HCT116 (cell line): ENCODE results near the gene PRPF6. TPM values are rescaled to one million over a fixed set of nuclear protein-coding genes. Genes with fewer than 3 reads are reported as not detected.

Experiments used
- ATAC-seq: fragments of 200-7000 bp; cut with Tn5 transposase; 2 replicates; pipeline ENCODE4 v1.9.1; 2020; ENCODE audit warnings: mild to moderate bottlenecking, moderate library complexity
- BruUV-seq: library from RNA; stranded (reverse); fragments of 400-500 nt; replicated peaks from 2 replicates; lab custom pipeline; 2021; lab: Mats Ljungman, UMichigan
- CTCF ChIA-PET: fragments of 300-600 bp; sonication (Branson Sonifier 250); formaldehyde crosslinking; loops from one replicate; lab custom pipeline; 2021; ENCODE audit warnings: antibody characterized with exemption; lab: Charles Lee
- POLR2A ChIA-PET: fragments of 300-600, 350-600 bp; sonication (Branson Sonifier 250); formaldehyde crosslinking; loops from one replicate; lab custom pipeline; 2021; ENCODE audit warnings: antibody characterized with exemption; lab: Charles Lee
- RAD21 ChIA-PET, 2 experiments: fragments of 300-600 bp; sonication (Branson Sonifier 250); formaldehyde crosslinking; loops; one replicate each; lab custom pipeline; 2023; ENCODE audit warnings: low total read pairs in 2 of 2; ENCODE audit not compliant: uncharacterized antibody in 2 of 2, unreplicated experiment in 2 of 2, low non-redundant PET in 1 of 2; lab: Charles Lee
- DNase-seq: peaks from one replicate; pipeline ENCODE4 v3.0.0-alpha.2; 2010; ENCODE audit warnings: low read depth, low spot score
- H2AFZ ChIP-seq: fragments of 200-600 bp; shearing (Covaris generic), sonication (generic); 2 replicates; pipeline ENCODE4 v1.6.1; 2017; ENCODE audit warnings: low read depth, mixed run types, mixed read lengths, antibody characterized with exemption, low read length; ENCODE audit not compliant: poor library complexity, severe bottlenecking
- H3K27ac ChIP-seq: 2 replicates; pipeline ENCODE4 v1.5.1; 2012; ENCODE audit warnings: low read depth, low read length
- H3K27me3 ChIP-seq: fragments of 200-600 bp; sonication (generic); 2 replicates; pipeline ENCODE4 v1.6.1; 2016; ENCODE audit warnings: mixed run types, low read length, mixed read lengths; ENCODE audit not compliant: insufficient read depth
- H3K36me3 ChIP-seq, 2 experiments: fragments of 200-500 bp in 1 of 2; fragments of 200-600 bp in 1 of 2; sonication (Bioruptor generic) in 1 of 2; sonication (generic) in 1 of 2; 2 replicates each; pipeline versions ENCODE4 v1.5.1 to v1.6.1; 2014 to 2016; ENCODE audit warnings: low read length in 2 of 2, inconsistent platforms in 1 of 2, mixed read lengths in 1 of 2, mixed run types in 1 of 2; ENCODE audit not compliant: insufficient read depth in 2 of 2, control insufficient read depth in 1 of 2
- H3K4me1 ChIP-seq, 2 experiments: fragments of 200-600 bp in 1 of 2; sonication (generic) in 1 of 2; 2 replicates each; pipeline versions ENCODE4 v1.5.1 to v1.6.1; 2012 to 2017; ENCODE audit warnings: low read length in 2 of 2, inconsistent platforms in 1 of 2, mild to moderate bottlenecking in 1 of 2, mixed read lengths in 1 of 2, mixed run types in 1 of 2, moderate library complexity in 1 of 2; ENCODE audit not compliant: insufficient read depth in 2 of 2, control insufficient read depth in 1 of 2
- H3K4me2 ChIP-seq: fragments of 200-600 bp; sonication (generic); 2 replicates; pipeline ENCODE4 v1.6.1; 2017; ENCODE audit warnings: mixed run types, low read length, mixed read lengths
- H3K4me3 ChIP-seq, 2 experiments: fragments of 200-600 bp in 1 of 2; sonication (generic) in 1 of 2; replicated peaks in 1 of 2; 2 replicates each; pipeline ENCODE4 v1.5.1; 2011 to 2016; ENCODE audit warnings: low read length in 2 of 2, control low read depth in 1 of 2, low read depth in 1 of 2, mild to moderate bottlenecking in 1 of 2, mixed read lengths in 1 of 2, mixed run types in 1 of 2
- H3K79me2 ChIP-seq: fragments of 200-600 bp; sonication (generic); 2 replicates; pipeline ENCODE4 v1.6.1; 2017; ENCODE audit warnings: mild to moderate bottlenecking, mixed run types, low read length, moderate library complexity, mixed read lengths; ENCODE audit not compliant: insufficient read depth
- H3K9ac ChIP-seq: fragments of 200-600 bp; sonication (generic); 2 replicates; pipeline ENCODE4 v1.6.1; 2016; ENCODE audit warnings: low read length, mixed read lengths
- H3K9me2 ChIP-seq: fragments of 200-600 bp; sonication (generic), shearing (Covaris generic); 2 replicates; pipeline ENCODE4 v1.6.1; 2017; ENCODE audit warnings: mixed run types, mild to moderate bottlenecking, moderate library complexity; ENCODE audit not compliant: insufficient read depth
- H3K9me3 ChIP-seq, 2 experiments: fragments of 200-500 bp in 1 of 2; fragments of 200-600 bp in 1 of 2; sonication (Bioruptor generic) in 1 of 2; sonication (generic) in 1 of 2; 2 replicates each; pipeline ENCODE4 v1.6.1; 2014 to 2017; ENCODE audit warnings: low read length in 2 of 2, mixed read lengths in 2 of 2, inconsistent platforms in 1 of 2, low read depth in 1 of 2, mild to moderate bottlenecking in 1 of 2, mixed run types in 1 of 2, moderate library complexity in 1 of 2; ENCODE audit not compliant: control insufficient read depth in 1 of 2, insufficient read depth in 1 of 2
- H4K20me1 ChIP-seq: fragments of 200-600 bp; sonication (generic), shearing (Covaris generic); 2 replicates; pipeline ENCODE4 v1.6.1; 2017; ENCODE audit warnings: mixed run types, mild to moderate bottlenecking, moderate library complexity; ENCODE audit not compliant: insufficient read depth
- CBX3 ChIP-seq: IDR thresholded peaks from 2 replicates; pipeline ENCODE4 v1.6.1; 2012; ENCODE audit warnings: low read depth
- CTCF ChIP-seq, 3 experiments: fragments of 200-600 bp in 1 of 3; sonication (generic) in 1 of 3; IDR thresholded peaks in 2 of 3; conservative IDR thresholded peaks in 1 of 3; 2 replicates each; pipeline ENCODE4 v1.5.1; 2012 to 2017; ENCODE audit warnings: low read depth in 2 of 3, low read length in 2 of 3, antibody characterized with exemption in 1 of 3, borderline replicate concordance in 1 of 3, control low read depth in 1 of 3, mild to moderate bottlenecking in 1 of 3, mixed read lengths in 1 of 3, mixed run types in 1 of 3, moderate library complexity in 1 of 3; ENCODE audit not compliant: insufficient read depth in 1 of 3
- FOSL1 ChIP-seq: IDR thresholded peaks from 2 replicates; pipeline ENCODE4 v1.6.1; 2012; ENCODE audit warnings: low read depth
- RAD21 ChIP-seq: IDR thresholded peaks from 2 replicates; pipeline ENCODE4 v1.6.1; 2012; ENCODE audit warnings: low read depth, mild to moderate bottlenecking
- TCF7L2 ChIP-seq: IDR thresholded peaks from 2 replicates; pipeline ENCODE4 v1.7.0; 2011; ENCODE audit warnings: borderline replicate concordance, inconsistent platforms; ENCODE audit not compliant: insufficient read depth, insufficient read length; ENCODE audit errors: extremely low read depth
- YY1 ChIP-seq: IDR thresholded peaks from 2 replicates; pipeline ENCODE4 v1.6.1; 2011; ENCODE audit warnings: low read length, low read depth, moderate library complexity, mild to moderate bottlenecking; ENCODE audit not compliant: insufficient replicate concordance; ENCODE audit errors: extremely low read depth
- ZBTB33 ChIP-seq: IDR thresholded peaks from 2 replicates; pipeline ENCODE4 v1.6.1; 2011; ENCODE audit warnings: mild to moderate bottlenecking, low read length, moderate library complexity; ENCODE audit not compliant: insufficient replicate concordance; ENCODE audit errors: extremely low read depth
- ZFX ChIP-seq: fragments of 450-650 bp; IDR thresholded peaks from 2 replicates; pipeline ENCODE4 v1.6.1; 2017
- ZNF274 ChIP-seq: fragments of 200-500 bp; sonication (Bioruptor generic); IDR thresholded peaks from 2 replicates; pipeline ENCODE4 v1.6.1; 2014; ENCODE audit warnings: mild to moderate bottlenecking, low read depth, low read length, inconsistent platforms
- intact Hi-C: fragments of 100-400 bp; cut with micrococcal nuclease; formaldehyde crosslinking; loops from 2 replicates; pipeline ENCODE4 v1.10.0; 2022
- total RNA-seq: library from RNA; stranded (reverse); gene quantifications from one replicate; pipeline ENCODE4 v1.2.1, GENCODE V29; 2021; ENCODE audit not compliant: unreplicated experiment

PRPF6 gene
- total RNA-seq, 1 experiment from 2014 or later: 74.9 TPM

- DNase-seq (no peak), ATAC-seq (no peak)
- CTCF ChIA-PET: no interaction called here
- H3K9me3 ChIP-seq: peaks cover 3 to 7% of the 10 kb centered on the region in 2 experiments; a peak in 2 of 4 replicates
- H3K4me3 ChIP-seq: no peak overlapping the region
- peaks cover 27% of the 10 kb centered on the region for H3K79me2 ChIP-seq
- RAD21 ChIA-PET: no interaction called here
- H3K27ac ChIP-seq: no peak overlapping the region
- H3K4me2 ChIP-seq: no peak overlapping the region
- H4K20me1 ChIP-seq: no peaks in the 10 kb centered on the region
- no peak for TF ChIP-seq ZNF274
- TF ChIP-seq FOSL1: no peak
- TF ChIP-seq TCF7L2: no peak
- no peak overlapping the region for H3K9ac ChIP-seq
- no peaks in the 10 kb centered on the region for H3K4me1 ChIP-seq
- no peaks in the 10 kb centered on the region for H3K27me3 ChIP-seq
- POLR2A ChIA-PET: no interaction called here
- H3K36me3 ChIP-seq: peaks cover 31 to 59% of the 10 kb centered on the region in 2 experiments
- H3K9me2 ChIP-seq: no peaks in the 10 kb centered on the region
- no TSS peak for BruUV-seq
- intact Hi-C loops: no loop called here
- no peak overlapping the region for H2AFZ ChIP-seq
These were observed 29.8 kb downstream of the PRPF6 start for GRCh38 chr20:64010711-64011237.

GRCh38 chr20:64011366-64011779, 30.4 kb downstream of the PRPF6 start:
- Histone ChIP-seq H3K4me3 (no peak overlapping the region), H3K9ac (no peak overlapping the region), H3K9me3 (peaks cover 3 to 7% of the 10 kb centered on the region in 2 experiments; a peak in 2 of 4 replicates), H2AFZ (no peak overlapping the region), H3K79me2 (peaks cover 25% of the 10 kb centered on the region), H3K27ac (no peak overlapping the region), H3K36me3 (peaks cover 31 to 57% of the 10 kb centered on the region in 2 experiments), H3K27me3 (no peaks in the 10 kb centered on the region), H3K4me2 (no peak overlapping the region), H3K4me1 (no peaks in the 10 kb centered on the region), H3K9me2 (no peaks in the 10 kb centered on the region), H4K20me1 (no peaks in the 10 kb centered on the region)
- DNase-seq (no peak), ATAC-seq (no peak)
- BruUV-seq: no TSS peak
- CTCF ChIA-PET: no interaction called here
- POLR2A ChIA-PET: no interaction called here
- intact Hi-C loops: no loop called here
- RAD21 ChIA-PET: no interaction called here
- TF ChIP-seq CTCF (IDR thresholded peaks at IDR 0.05 in 2 of 3, conservative IDR thresholded peaks at IDR 0.05 in 1 of 3; ENCODE audit: borderline replicate concordance in 1 of 3, insufficient read depth in 1 of 3, low read depth in 2 of 3, low read length in 2 of 3) (no peak), TCF7L2 (no peak), ZFX (no peak), YY1 (no peak), ZBTB33 (no peak), CBX3 (no peak), RAD21 (no peak), FOSL1 (no peak)
